Neural progenitor cell (in vitro differentiated cells): ENCODE measurements around the gene SELENOP. TPM values are rescaled to one million over a fixed set of nuclear protein-coding genes. Genes with fewer than 3 reads are reported as not detected.

Experiments
- DNase-seq: peaks from one replicate; pipeline ENCODE4 v3.0.0-alpha.2; 2016; ENCODE audit warnings: low spot score
- H2AFZ ChIP-seq: fragments of 200-600 bp; sonication (generic); replicated peaks from 2 replicates; pipeline ENCODE4 v1.6.1; 2016; ENCODE audit warnings: antibody characterized with exemption
- H3F3A ChIP-seq: fragments of 200-600 bp; sonication (generic); 2 replicates; pipeline ENCODE4 v1.6.1; 2016; ENCODE audit warnings: antibody characterized with exemption, low read depth
- H3K27ac ChIP-seq: fragments of 200-600 bp; sonication (generic); 2 replicates; pipeline ENCODE4 v1.5.1; 2016; ENCODE audit warnings: mild to moderate bottlenecking
- H3K27me3 ChIP-seq: fragments of 200-600 bp; sonication (generic); 2 replicates; pipeline ENCODE4 v1.6.1; 2016; ENCODE audit warnings: mild to moderate bottlenecking, moderate library complexity
- H3K36me3 ChIP-seq: fragments of 200-600 bp; sonication (generic); 2 replicates; pipeline ENCODE4 v1.5.1; 2016
- H3K4me1 ChIP-seq: fragments of 200-600 bp; sonication (generic); 2 replicates; pipeline ENCODE4 v1.6.1; 2016; ENCODE audit warnings: mixed run types
- H3K4me2 ChIP-seq: fragments of 200-600 bp; sonication (generic); 2 replicates; pipeline ENCODE4 v1.6.1; 2016
- H3K4me3 ChIP-seq: fragments of 200-600 bp; sonication (generic); 2 replicates; pipeline ENCODE4 v1.5.1; 2016
- H3K79me2 ChIP-seq: fragments of 200-600 bp; sonication (generic); 2 replicates; pipeline ENCODE4 v1.6.1; 2016; ENCODE audit warnings: low read depth
- H3K9ac ChIP-seq: fragments of 200-600 bp; sonication (generic); 2 replicates; pipeline ENCODE4 v1.6.1; 2016
- H3K9me3 ChIP-seq: fragments of 200-600 bp; sonication (generic); 2 replicates; pipeline ENCODE4 v1.5.1; 2016; ENCODE audit warnings: low read depth
- H4K20me1 ChIP-seq: fragments of 200-600 bp; sonication (generic); 2 replicates; pipeline ENCODE4 v1.6.1; 2016; ENCODE audit warnings: low read depth
- H3K27ac Mint-ChIP-seq: 3 replicates; pipeline ENCODE4 v1.8.0; 2021; ENCODE audit warnings: mixed read lengths
- H3K27me3 Mint-ChIP-seq: 2 replicates; pipeline ENCODE4 v1.8.0; 2022; ENCODE audit warnings: low read depth, mild to moderate bottlenecking, inconsistent platforms, moderate library complexity, mixed read lengths; ENCODE audit not compliant: insufficient read depth
- H3K36me3 Mint-ChIP-seq: 3 replicates; pipeline ENCODE4 v1.8.0; 2021; ENCODE audit warnings: mixed read lengths
- H3K4me1 Mint-ChIP-seq: 3 replicates; pipeline ENCODE4 v1.8.0; 2021; ENCODE audit warnings: mixed read lengths
- H3K4me3 Mint-ChIP-seq: 3 replicates; pipeline ENCODE4 v1.8.0; 2021; ENCODE audit warnings: mild to moderate bottlenecking, moderate library complexity, mixed read lengths
- H3K9me3 Mint-ChIP-seq: 3 replicates; pipeline ENCODE4 v1.8.0; 2020; ENCODE audit warnings: mixed read lengths
- CTCF ChIP-seq: fragments of 200-600 bp; sonication (generic); IDR thresholded peaks from 2 replicates; pipeline ENCODE4 v1.5.1; 2017; ENCODE audit warnings: antibody characterized with exemption, mild to moderate bottlenecking
- EZH2 ChIP-seq: fragments of 200-600 bp; sonication (generic); IDR thresholded peaks from 2 replicates; pipeline ENCODE4 v1.6.1; 2017; ENCODE audit warnings: antibody characterized with exemption, mild to moderate bottlenecking, moderate library complexity
- EZH2phosphoT487 ChIP-seq: fragments of 200-600 bp; sonication (generic); IDR thresholded peaks from 2 replicates; pipeline ENCODE4 v1.6.1; 2017; ENCODE audit warnings: antibody characterized with exemption
- total RNA-seq: library from RNA; depleted of rRNA; stranded (reverse); fragments of >200 nt; gene quantifications from 2 replicates; pipeline ENCODE4 v1.2.3, GENCODE V29; 2015; ENCODE audit warnings: low replicate concordance

The SELENOP gene
- total RNA-seq, 1 donor from 2014 or later = 1.4 TPM

GRCh38 chr5:42798284-42799240 lies 13.1 kb downstream of the SELENOP start:
- no peaks in the 10 kb centered on the region for H3K79me2 ChIP-seq
- no peaks in the 10 kb centered on the region for H4K20me1 ChIP-seq
- no peak for TF ChIP-seq EZH2
- no peak for TF ChIP-seq CTCF
- no peak for TF ChIP-seq EZH2phosphoT487
- Mint-ChIP-seq H3K27ac (no peak overlapping the region), H3K27me3 (no peaks in the 10 kb centered on the region), H3K36me3 (no peaks in the 10 kb centered on the region), H3K4me3 (no peak overlapping the region), H3K4me1 (no peaks in the 10 kb centered on the region), H3K9me3 (peaks cover 5% of the 10 kb centered on the region)
- no peak overlapping the region for H3K27ac ChIP-seq
- no peak overlapping the region for H2AFZ ChIP-seq
- no peaks in the 10 kb centered on the region for H3F3A ChIP-seq
- H3K9me3 ChIP-seq = no peaks in the 10 kb centered on the region
- no peaks in the 10 kb centered on the region for H3K27me3 ChIP-seq
- H3K9ac ChIP-seq = no peak overlapping the region
- H3K4me2 ChIP-seq = no peak overlapping the region
- H3K4me3 ChIP-seq = no peak overlapping the region
- no peaks in the 10 kb centered on the region for H3K4me1 ChIP-seq
- DNase-seq = no peak
- no peaks in the 10 kb centered on the region for H3K36me3 ChIP-seq

- Histone ChIP-seq H3K27ac (no peak overlapping the region), H3K36me3 (no peaks in the 10 kb centered on the region), H3K4me3 (no peak overlapping the region), H3K9ac (no peak overlapping the region), H3K4me2 (no peak overlapping the region), H3K9me3 (no peaks in the 10 kb centered on the region), H3K79me2 (no peaks in the 10 kb centered on the region), H3F3A (no peaks in the 10 kb centered on the region), H3K4me1 (no peaks in the 10 kb centered on the region), H3K27me3 (no peaks in the 10 kb centered on the region), H2AFZ (no peak overlapping the region), H4K20me1 (no peaks in the 10 kb centered on the region)
- no peak for TF ChIP-seq CTCF
- no peak for DNase-seq
- peaks cover 12% of the 10 kb centered on the region for H3K9me3 Mint-ChIP-seq
- H3K36me3 Mint-ChIP-seq = no peaks in the 10 kb centered on the region
- no peaks in the 10 kb centered on the region for H3K4me1 Mint-ChIP-seq
- no peak overlapping the region for H3K4me3 Mint-ChIP-seq
- no peak overlapping the region for H3K27ac Mint-ChIP-seq
- peaks cover 2% of the 10 kb centered on the region for H3K27me3 Mint-ChIP-seq
Measured at GRCh38 chr5:42791151-42791550, 20.5 kb downstream of the SELENOP start.

GRCh38 chr5:42787845-42788244 lies 23.8 kb downstream of the SELENOP start:
- peaks cover 18% of the 10 kb centered on the region for H3K9me3 Mint-ChIP-seq
- H3K4me2 ChIP-seq = no peak overlapping the region
- H3K27me3 Mint-ChIP-seq = peaks cover 2% of the 10 kb centered on the region
- no peaks in the 10 kb centered on the region for H3K36me3 ChIP-seq
- no peak for TF ChIP-seq EZH2phosphoT487
- H3F3A ChIP-seq = no peaks in the 10 kb centered on the region
- no peaks in the 10 kb centered on the region for H3K27me3 ChIP-seq
- H3K9ac ChIP-seq = no peak overlapping the region
- no peak overlapping the region for H3K4me3 Mint-ChIP-seq
- no peak for DNase-seq
- H3K27ac Mint-ChIP-seq = no peak overlapping the region
- H3K27ac ChIP-seq = no peak overlapping the region
- no peak overlapping the region for H3K4me3 ChIP-seq
- H3K9me3 ChIP-seq = no peaks in the 10 kb centered on the region
- H3K79me2 ChIP-seq = no peaks in the 10 kb centered on the region
- no peaks in the 10 kb centered on the region for H4K20me1 ChIP-seq
- no peaks in the 10 kb centered on the region for H3K36me3 Mint-ChIP-seq
- no peak overlapping the region for H2AFZ ChIP-seq
- H3K4me1 Mint-ChIP-seq = no peaks in the 10 kb centered on the region
- no peaks in the 10 kb centered on the region for H3K4me1 ChIP-seq

GRCh38 chr5:42787073-42787472 lies 24.6 kb downstream of the SELENOP start:
- no peaks in the 10 kb centered on the region for H3K4me1 ChIP-seq

More at GRCh38 chr5:42787073-42787472, 24.6 kb downstream of the SELENOP start:
- Histone ChIP-seq H3K9me3 (no peaks in the 10 kb centered on the region), H3K27me3 (no peaks in the 10 kb centered on the region), H3K27ac (no peak overlapping the region), H3K4me3 (no peak overlapping the region), H3K79me2 (no peaks in the 10 kb centered on the region), H3K36me3 (no peaks in the 10 kb centered on the region), H2AFZ (no peak overlapping the region), H3F3A (no peaks in the 10 kb centered on the region), H3K9ac (no peak overlapping the region), H4K20me1 (no peaks in the 10 kb centered on the region), H3K4me2 (no peak overlapping the region)
- H3K27me3 Mint-ChIP-seq = peaks cover 2% of the 10 kb centered on the region
- no peaks in the 10 kb centered on the region for H3K36me3 Mint-ChIP-seq
- no peak for TF ChIP-seq CTCF
- no peak for TF ChIP-seq EZH2
- no peak for TF ChIP-seq EZH2phosphoT487
- H3K9me3 Mint-ChIP-seq = peaks cover 18% of the 10 kb centered on the region
- no peak overlapping the region for H3K27ac Mint-ChIP-seq
- H3K4me3 Mint-ChIP-seq = no peak overlapping the region
- no peaks in the 10 kb centered on the region for H3K4me1 Mint-ChIP-seq
- DNase-seq = no peak
